ENCODE data around the gene IQCH. TPM values are rescaled to one million over a fixed set of nuclear protein-coding genes. Genes with fewer than 3 reads are reported as not detected.
A peak's percentile ranks its signal among the peaks of the same experiment; 100 is the strongest.

IQCH gene
- total and polyA plus RNA-seq, 9 of the 15 experiments (the other 6 are each of a cell fraction or from before 2014, with no cell fraction given): 1.8 to 3.9 (median 2.7) TPM

GRCh38 chr15:67542420-67543347, 288.1 kb downstream of the IQCH start, which contains the start of gene MAP2K5 (continued):
- TF ChIP-seq, protein P1, sequence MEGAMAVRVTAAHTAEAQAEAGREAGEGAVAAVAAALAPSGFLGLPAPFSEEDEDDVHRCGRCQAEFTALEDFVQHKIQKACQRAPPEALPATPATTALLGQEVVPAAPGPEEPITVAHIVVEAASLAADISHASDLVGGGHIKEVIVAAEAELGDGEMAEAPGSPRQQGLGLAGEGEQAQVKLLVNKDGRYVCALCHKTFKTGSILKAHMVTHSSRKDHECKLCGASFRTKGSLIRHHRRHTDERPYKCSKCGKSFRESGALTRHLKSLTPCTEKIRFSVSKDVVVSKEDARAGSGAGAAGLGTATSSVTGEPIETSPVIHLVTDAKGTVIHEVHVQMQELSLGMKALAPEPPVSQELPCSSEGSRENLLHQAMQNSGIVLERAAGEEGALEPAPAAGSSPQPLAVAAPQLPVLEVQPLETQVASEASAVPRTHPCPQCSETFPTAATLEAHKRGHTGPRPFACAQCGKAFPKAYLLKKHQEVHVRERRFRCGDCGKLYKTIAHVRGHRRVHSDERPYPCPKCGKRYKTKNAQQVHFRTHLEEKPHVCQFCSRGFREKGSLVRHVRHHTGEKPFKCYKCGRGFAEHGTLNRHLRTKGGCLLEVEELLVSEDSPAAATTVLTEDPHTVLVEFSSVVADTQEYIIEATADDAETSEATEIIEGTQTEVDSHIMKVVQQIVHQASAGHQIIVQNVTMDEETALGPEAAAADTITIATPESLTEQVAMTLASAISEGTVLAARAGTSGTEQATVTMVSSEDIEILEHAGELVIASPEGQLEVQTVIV (CRISPR knock-in tag; IDR thresholded peaks at IDR 0.05; ENCODE audit: borderline replicate concordance): no peak
- no peak for TF ChIP-seq PHB (CRISPR knock-in tag; IDR thresholded peaks at IDR 0.05)
- 0 out of 2 replicates have a peak, but pooled peaks have one; percentile 45 for TF ChIP-seq MTA3 (IDR thresholded peaks at IDR 0.05; ENCODE audit: borderline replicate concordance)
- TF ChIP-seq, protein P2, sequence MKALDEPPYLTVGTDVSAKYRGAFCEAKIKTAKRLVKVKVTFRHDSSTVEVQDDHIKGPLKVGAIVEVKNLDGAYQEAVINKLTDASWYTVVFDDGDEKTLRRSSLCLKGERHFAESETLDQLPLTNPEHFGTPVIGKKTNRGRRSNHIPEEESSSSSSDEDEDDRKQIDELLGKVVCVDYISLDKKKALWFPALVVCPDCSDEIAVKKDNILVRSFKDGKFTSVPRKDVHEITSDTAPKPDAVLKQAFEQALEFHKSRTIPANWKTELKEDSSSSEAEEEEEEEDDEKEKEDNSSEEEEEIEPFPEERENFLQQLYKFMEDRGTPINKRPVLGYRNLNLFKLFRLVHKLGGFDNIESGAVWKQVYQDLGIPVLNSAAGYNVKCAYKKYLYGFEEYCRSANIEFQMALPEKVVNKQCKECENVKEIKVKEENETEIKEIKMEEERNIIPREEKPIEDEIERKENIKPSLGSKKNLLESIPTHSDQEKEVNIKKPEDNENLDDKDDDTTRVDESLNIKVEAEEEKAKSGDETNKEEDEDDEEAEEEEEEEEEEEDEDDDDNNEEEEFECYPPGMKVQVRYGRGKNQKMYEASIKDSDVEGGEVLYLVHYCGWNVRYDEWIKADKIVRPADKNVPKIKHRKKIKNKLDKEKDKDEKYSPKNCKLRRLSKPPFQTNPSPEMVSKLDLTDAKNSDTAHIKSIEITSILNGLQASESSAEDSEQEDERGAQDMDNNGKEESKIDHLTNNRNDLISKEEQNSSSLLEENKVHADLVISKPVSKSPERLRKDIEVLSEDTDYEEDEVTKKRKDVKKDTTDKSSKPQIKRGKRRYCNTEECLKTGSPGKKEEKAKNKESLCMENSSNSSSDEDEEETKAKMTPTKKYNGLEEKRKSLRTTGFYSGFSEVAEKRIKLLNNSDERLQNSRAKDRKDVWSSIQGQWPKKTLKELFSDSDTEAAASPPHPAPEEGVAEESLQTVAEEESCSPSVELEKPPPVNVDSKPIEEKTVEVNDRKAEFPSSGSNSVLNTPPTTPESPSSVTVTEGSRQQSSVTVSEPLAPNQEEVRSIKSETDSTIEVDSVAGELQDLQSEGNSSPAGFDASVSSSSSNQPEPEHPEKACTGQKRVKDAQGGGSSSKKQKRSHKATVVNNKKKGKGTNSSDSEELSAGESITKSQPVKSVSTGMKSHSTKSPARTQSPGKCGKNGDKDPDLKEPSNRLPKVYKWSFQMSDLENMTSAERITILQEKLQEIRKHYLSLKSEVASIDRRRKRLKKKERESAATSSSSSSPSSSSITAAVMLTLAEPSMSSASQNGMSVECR (CRISPR knock-in tag; IDR thresholded peaks at IDR 0.05): no peak
- TF ChIP-seq ZNF444 (CRISPR knock-in tag; IDR thresholded peaks at IDR 0.05): peak; percentile 23; the same call in 1 of the 2 replicates
- peak; percentile 68 for TF ChIP-seq EGR1 (conservative IDR thresholded peaks at IDR 0.05)
- no peak for TF ChIP-seq ZNF407 (IDR thresholded peaks at IDR 0.05; ENCODE audit: low read depth)
- TF ChIP-seq, protein P3, sequence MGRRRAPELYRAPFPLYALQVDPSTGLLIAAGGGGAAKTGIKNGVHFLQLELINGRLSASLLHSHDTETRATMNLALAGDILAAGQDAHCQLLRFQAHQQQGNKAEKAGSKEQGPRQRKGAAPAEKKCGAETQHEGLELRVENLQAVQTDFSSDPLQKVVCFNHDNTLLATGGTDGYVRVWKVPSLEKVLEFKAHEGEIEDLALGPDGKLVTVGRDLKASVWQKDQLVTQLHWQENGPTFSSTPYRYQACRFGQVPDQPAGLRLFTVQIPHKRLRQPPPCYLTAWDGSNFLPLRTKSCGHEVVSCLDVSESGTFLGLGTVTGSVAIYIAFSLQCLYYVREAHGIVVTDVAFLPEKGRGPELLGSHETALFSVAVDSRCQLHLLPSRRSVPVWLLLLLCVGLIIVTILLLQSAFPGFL (CRISPR knock-in tag; IDR thresholded peaks at IDR 0.05): no peak
- peak; percentile 15; the same call in 1 of the 2 replicates for TF ChIP-seq SP1 (CRISPR knock-in tag; IDR thresholded peaks at IDR 0.05)

All from K562 (cell line).